Activated naive CD8-positive, alpha-beta T cell treated with anti-CD3 and anti-CD28 coated beads for 36 hours (primary cell): ENCODE data around the gene KDM5C. TPM values are rescaled to one million over a fixed set of nuclear protein-coding genes. Genes with fewer than 3 reads are reported as not detected.
"Not testable (repeated sequence)": the region's sequence is repeated elsewhere in the genome, so short reads cannot be mapped to it uniquely, and the experiment has no call there.

Experiments
- DNase-seq: peaks from one replicate; pipeline ENCODE4 v3.0.0; 2021
- H3K27ac Mint-ChIP-seq: one replicate; pipeline ENCODE4 v1.8.0; 2022; ENCODE audit warnings: mild to moderate bottlenecking, moderate library complexity, mixed read lengths
- H3K27me3 Mint-ChIP-seq: one replicate; pipeline ENCODE4 v1.8.0; 2022; ENCODE audit warnings: mild to moderate bottlenecking, mixed read lengths
- H3K36me3 Mint-ChIP-seq: one replicate; pipeline ENCODE4 v1.8.0; 2021; ENCODE audit warnings: mild to moderate bottlenecking, mixed read lengths
- H3K4me1 Mint-ChIP-seq: one replicate; pipeline ENCODE4 v1.8.0; 2021; ENCODE audit warnings: mixed read lengths
- H3K4me3 Mint-ChIP-seq: one replicate; pipeline ENCODE4 v1.8.0; 2022; ENCODE audit warnings: mild to moderate bottlenecking, moderate library complexity, mixed read lengths
- H3K9me3 Mint-ChIP-seq: one replicate; pipeline ENCODE4 v1.8.0; 2022; ENCODE audit warnings: mixed read lengths
- total RNA-seq, 2 experiments: library from RNA; stranded (reverse); gene quantifications; one replicate each; pipeline ENCODE4 v1.2.3, GENCODE V29; 2021

Gene KDM5C
- total RNA-seq, 2 experiments from 2014 or later = 78.1 to 78.4 TPM

DNA sequence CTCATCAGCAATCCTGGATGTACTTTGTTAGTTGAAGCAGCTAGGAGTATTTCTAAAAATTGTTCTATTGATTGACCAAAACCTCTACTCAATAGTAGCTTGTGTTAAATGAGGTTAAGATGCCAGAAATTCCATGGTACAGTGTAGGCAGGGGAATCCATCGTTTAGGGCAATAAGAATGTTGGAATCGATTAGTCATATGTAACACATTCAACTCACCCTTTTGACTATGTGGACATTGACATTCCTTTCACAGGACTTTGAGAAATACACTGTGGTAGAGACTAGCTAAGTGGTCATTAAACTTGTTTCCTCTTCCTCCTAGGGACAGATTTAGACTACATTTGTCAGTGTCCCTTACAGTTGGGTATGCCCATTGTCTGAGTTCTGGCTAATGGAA, 40.2 kb downstream of the KDM5C start:
- Mint-ChIP-seq H3K27ac (no peak overlapping the region), H3K9me3 (no peaks in the 10 kb centered on the region), H3K4me3 (no peak overlapping the region), H3K4me1 (peaks cover 14% of the 10 kb centered on the region), H3K36me3 (no peaks in the 10 kb centered on the region), H3K27me3 (no peaks in the 10 kb centered on the region)
- no peak for DNase-seq

DNA sequence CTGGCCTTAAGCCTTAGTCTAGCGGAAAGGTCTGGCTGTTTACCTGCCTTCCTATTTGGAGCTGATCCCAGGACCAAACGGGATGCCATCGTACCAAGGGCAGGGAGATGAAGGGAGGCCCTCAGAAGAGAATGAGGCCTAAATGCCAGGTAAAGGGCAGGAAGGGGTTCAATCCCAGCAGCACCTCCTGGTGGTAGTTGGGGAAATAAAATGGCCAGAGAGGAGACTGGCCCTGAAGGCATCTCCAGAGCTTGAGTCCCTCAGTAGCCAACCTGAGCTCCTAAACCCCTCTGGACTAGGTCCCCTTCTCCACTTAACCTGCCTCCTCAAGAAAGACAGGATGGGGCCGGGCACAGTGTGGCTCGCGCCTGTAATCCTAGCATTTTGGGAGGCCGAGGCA, 53.7 kb downstream of the KDM5C start:
- no peak for DNase-seq
- Mint-ChIP-seq H3K27ac (no peak overlapping the region), H3K4me1 (no peaks in the 10 kb centered on the region), H3K27me3 (no peaks in the 10 kb centered on the region), H3K4me3 (no peak overlapping the region), H3K36me3 (peaks cover 7% of the 10 kb centered on the region), H3K9me3 (peaks cover 5% of the 10 kb centered on the region)

DNA sequence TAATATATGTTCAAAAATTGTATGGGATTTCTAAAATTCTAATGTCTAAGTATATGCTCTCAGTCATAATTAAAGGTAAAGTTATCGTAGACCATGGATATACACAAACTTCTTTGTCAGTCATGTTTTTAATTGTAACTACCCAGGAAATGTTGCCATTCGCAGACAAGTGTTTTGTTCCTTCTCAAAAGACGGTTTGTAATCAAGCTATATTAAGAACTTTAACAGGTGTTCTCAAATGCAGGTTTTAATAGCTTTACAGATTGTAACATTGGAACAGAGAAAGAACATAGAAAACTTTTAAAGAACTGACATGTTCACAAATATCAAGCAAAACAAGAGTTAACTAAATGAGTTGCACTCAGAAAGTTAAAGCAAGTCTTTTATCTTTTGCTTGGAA, 58.9 kb downstream of the KDM5C start:
- Mint-ChIP-seq H3K9me3 (no peaks in the 10 kb centered on the region), H3K27ac (no peak overlapping the region), H3K4me1 (no peaks in the 10 kb centered on the region), H3K4me3 (no peak overlapping the region), H3K27me3 (no peaks in the 10 kb centered on the region), H3K36me3 (no peaks in the 10 kb centered on the region)
- no peak for DNase-seq

DNA sequence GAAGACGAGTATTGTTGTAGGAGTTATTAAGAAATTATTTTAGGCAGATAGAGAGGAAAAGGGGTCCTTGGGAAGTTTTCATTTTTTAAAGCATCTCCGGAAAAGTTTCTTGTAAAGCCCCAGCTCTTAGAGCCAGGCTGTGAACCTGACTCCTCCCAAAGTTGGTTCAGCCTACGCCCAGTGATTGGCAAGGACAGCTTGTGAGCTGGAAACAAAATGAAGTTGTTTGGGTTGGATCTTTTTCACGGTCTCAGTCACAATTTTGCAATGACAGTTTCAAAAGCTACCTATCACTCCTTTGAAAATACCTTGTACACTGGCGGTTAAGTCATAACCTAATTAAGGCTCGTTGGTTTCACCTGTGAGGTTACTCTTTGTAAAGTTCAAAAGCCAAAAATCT, 60.4 kb downstream of the KDM5C start:
- H3K27me3 Mint-ChIP-seq, H3K27ac Mint-ChIP-seq, H3K36me3 Mint-ChIP-seq, H3K4me1 Mint-ChIP-seq, H3K9me3 Mint-ChIP-seq, DNase-seq, H3K4me3 Mint-ChIP-seq: not testable (repeated sequence)

DNA sequence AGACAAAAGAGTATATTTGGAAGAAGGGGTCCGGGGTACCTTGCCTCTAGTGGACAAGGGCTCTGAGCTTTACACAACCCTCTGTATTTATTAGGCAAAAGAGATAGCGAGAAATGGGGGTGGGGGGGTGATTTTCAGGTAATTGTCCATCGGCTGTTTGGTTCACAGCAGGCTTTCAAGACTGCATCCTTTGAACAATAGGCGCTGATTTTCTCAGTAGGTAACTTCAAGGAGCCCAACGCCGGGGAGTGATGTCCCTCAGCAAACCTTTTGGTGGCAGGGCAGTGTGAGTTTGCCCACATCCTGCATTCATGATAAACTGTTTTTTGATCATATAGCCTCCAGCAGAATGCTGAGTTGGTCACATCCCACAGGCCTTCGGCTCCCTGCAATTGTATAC, 61.6 kb downstream of the KDM5C start:
- no peak overlapping the region for H3K4me3 Mint-ChIP-seq
- no peak for DNase-seq
- H3K27ac Mint-ChIP-seq = no peak overlapping the region
- no peaks in the 10 kb centered on the region for H3K27me3 Mint-ChIP-seq
- H3K36me3 Mint-ChIP-seq = no peaks in the 10 kb centered on the region
- no peaks in the 10 kb centered on the region for H3K4me1 Mint-ChIP-seq
- H3K9me3 Mint-ChIP-seq = no peaks in the 10 kb centered on the region

DNA sequence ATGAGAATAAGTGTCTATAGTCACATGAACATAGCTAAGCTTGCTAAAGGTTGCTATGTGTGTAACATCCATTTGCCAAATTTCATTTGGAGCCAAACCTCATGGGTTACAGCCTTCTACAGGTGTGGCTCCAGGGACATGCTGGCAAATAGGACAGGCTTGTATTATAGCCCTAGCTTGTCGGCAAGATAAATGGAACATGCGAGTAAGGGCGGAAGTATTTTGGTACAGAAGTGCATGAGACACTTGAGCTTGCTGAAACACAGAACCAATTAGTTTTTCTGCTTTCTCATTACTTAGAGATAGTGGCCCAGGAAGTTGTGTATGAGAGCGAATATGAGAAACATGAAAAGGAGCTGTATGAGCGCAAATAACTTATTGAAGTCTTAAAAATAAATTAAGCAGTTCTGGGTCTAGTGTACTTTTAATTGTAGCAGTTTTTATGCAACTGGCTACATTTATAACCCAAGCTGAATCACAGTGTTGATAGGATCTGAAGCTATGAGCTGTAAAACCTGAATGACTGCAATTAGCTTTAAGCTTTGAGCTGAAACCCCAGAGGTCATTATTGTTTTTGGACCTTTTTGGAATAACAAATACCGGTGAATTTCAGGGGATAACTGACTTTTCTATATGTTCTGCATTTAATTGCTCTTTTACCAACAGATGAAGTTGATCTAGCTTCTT, 64.6 kb downstream of the KDM5C start:
- H3K9me3 Mint-ChIP-seq = no peaks in the 10 kb centered on the region

DNA sequence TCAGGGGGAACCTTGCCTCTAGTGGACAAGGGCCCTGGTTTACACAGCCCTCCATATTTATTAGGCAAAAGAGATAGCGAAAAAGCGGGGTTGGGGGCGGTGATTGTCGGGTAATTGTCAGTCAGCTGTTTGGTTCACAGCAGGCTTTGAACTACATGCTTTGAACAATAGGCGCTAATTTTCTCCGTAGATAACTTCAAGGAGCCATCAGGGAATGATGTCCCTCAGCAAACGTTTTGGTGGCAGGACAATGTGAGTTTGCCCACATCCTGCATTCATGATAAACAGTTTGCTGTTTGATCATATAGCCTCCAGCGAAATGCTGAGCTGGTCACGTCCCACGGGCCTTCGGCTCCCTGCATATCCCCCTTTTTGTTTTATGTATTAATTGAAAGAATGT, 65.8 kb downstream of the KDM5C start:
- H3K27ac Mint-ChIP-seq = no peak overlapping the region
- H3K9me3 Mint-ChIP-seq = no peaks in the 10 kb centered on the region
- H3K27me3 Mint-ChIP-seq = no peaks in the 10 kb centered on the region
- no peak overlapping the region for H3K4me3 Mint-ChIP-seq
- H3K4me1 Mint-ChIP-seq = no peaks in the 10 kb centered on the region
- H3K36me3 Mint-ChIP-seq = no peaks in the 10 kb centered on the region
- DNase-seq = no peak

More for the DNA sequence above, 64.6 kb downstream of the KDM5C start:
- H3K4me3 Mint-ChIP-seq = no peak overlapping the region
- H3K36me3 Mint-ChIP-seq = no peaks in the 10 kb centered on the region
- no peaks in the 10 kb centered on the region for H3K4me1 Mint-ChIP-seq
- no peaks in the 10 kb centered on the region for H3K27me3 Mint-ChIP-seq
- DNase-seq = no peak
- H3K27ac Mint-ChIP-seq = no peak overlapping the region

DNA sequence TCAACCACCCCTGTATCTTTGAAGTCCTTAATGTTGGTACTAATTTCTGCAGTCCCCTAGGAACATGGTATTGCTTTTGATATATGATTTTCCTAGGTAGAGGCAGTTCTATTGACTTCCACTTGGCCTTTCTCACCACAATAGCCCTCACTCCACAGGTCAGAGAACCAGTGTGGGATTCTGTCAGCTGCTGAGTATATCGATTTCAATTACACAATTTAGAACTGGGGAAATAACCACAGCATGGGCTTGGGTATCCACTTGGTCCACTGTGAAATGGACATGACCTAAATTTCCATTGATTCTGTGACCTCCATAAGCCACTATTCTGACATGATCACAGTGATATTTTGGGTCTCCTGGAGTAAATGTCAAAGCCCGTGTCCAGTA, 68.8 kb downstream of the KDM5C start:
- H3K9me3 Mint-ChIP-seq = no peaks in the 10 kb centered on the region
- H3K27me3 Mint-ChIP-seq = no peaks in the 10 kb centered on the region
- H3K4me3 Mint-ChIP-seq = no peak overlapping the region
- no peak overlapping the region for H3K27ac Mint-ChIP-seq
- H3K4me1 Mint-ChIP-seq = no peaks in the 10 kb centered on the region
- DNase-seq = no peak
- no peaks in the 10 kb centered on the region for H3K36me3 Mint-ChIP-seq

DNA sequence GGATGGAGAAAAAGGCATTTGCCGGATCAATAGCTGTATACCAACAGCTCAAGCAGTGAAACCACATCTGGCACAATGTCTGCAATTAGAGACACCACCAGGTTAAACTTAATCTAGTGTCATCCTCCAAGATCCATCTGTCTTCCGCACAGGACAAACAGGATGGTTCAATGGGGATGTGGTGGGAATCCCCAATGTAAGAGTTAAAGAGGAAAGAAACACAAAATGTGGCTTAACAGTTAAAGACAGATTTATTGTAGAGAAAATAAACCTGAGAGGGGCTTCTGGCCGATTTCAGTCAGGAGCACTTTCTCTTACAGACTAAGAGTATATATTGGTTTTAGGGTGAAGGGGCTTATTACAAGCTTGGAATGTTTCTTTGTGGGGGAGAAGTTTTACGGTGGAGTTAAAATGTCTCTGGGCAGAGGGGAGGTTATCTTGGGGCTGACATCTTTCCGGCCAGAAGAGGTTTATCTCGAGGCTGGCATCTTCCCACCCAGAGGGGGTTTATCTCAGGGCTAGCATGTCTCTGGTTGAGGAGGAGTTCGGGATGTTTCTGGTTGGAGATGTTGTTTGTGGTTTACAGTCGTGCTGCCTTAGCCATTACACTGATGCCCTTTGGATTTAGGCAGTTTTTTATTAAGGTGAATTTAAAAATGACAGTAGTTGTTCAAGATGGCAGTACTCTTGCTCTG, 69.3 kb downstream of the KDM5C start:
- H3K27ac Mint-ChIP-seq = no peak overlapping the region
- H3K4me3 Mint-ChIP-seq = no peak overlapping the region

DNA sequence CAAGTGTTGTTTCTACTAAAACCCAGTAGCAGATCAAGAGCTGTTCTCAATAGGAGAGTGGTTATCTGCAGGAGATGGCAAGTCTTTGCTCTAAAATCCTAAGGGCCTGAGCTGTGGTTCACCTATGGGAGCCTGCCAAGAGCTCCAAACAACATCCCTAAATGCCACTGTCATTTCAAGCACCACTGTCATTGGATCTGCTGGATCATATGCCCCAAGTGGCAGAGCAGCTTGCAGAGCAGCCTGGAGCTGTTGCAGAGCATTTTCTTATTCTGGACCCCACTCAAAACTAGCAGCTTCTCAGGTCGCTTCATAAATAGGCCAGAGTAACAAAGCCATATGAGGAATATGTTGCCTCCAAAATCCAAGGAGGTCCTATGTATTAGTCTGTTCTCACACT, 71.4 kb downstream of the KDM5C start:
- Mint-ChIP-seq H3K4me1 (no peaks in the 10 kb centered on the region), H3K9me3 (no peaks in the 10 kb centered on the region), H3K4me3 (no peak overlapping the region), H3K27ac (no peak overlapping the region), H3K36me3 (no peaks in the 10 kb centered on the region), H3K27me3 (no peaks in the 10 kb centered on the region)
- no peak for DNase-seq

More for the DNA sequence above, 69.3 kb downstream of the KDM5C start:
- no peaks in the 10 kb centered on the region for H3K36me3 Mint-ChIP-seq
- no peaks in the 10 kb centered on the region for H3K27me3 Mint-ChIP-seq
- no peak for DNase-seq
- no peaks in the 10 kb centered on the region for H3K9me3 Mint-ChIP-seq
- no peaks in the 10 kb centered on the region for H3K4me1 Mint-ChIP-seq

Other genes with a start within 250 kb of the KDM5C start
- under 1 TPM; 0.56 to 0.64 TPM for gene GPR173, start 176.4 kb downstream of the KDM5C start, total RNA-seq
- gene TSPYL2, start 142.8 kb downstream of the KDM5C start, total RNA-seq = 10 to 100 TPM; 46.7 to 52.7 TPM
- gene KANTR, start 131.1 kb downstream of the KDM5C start, total RNA-seq = 1 to 10 TPM; 6.3 to 6.4 TPM
- gene IQSEC2, start 56.4 kb upstream of the KDM5C start, total RNA-seq = under 1 TPM; 0.20 to 0.21 TPM
- gene SMC1A, start 197.4 kb upstream of the KDM5C start, total RNA-seq = 100 to 1,000 TPM; 154 to 161 TPM
- gene RIBC1, start 197.7 kb upstream of the KDM5C start, total RNA-seq = 1 to 10 TPM; 1.1 TPM
- gene HSD17B10, start 209.2 kb upstream of the KDM5C start, total RNA-seq = 100 to 1,000 TPM; 135 to 145 TPM